Progenitor cell of endocrine pancreas (in vitro differentiated cells): Measurements from ENCODE around the gene PLEKHA6. TPM values are rescaled to one million over a fixed set of nuclear protein-coding genes. Genes with fewer than 3 reads are reported as not detected.

ENCODE experiments used
- DNase-seq: peaks from one replicate; pipeline ENCODE4 v3.0.0; 2021; ENCODE audit warnings: low spot score; ENCODE audit not compliant: unreplicated experiment
- H3K27ac Mint-ChIP-seq: 2 replicates; pipeline ENCODE4 v1.8.0; 2021; ENCODE audit warnings: mild to moderate bottlenecking, moderate library complexity, mixed read lengths
- H3K27me3 Mint-ChIP-seq: 2 replicates; pipeline ENCODE4 v1.8.0; 2021; ENCODE audit warnings: mixed read lengths
- H3K36me3 Mint-ChIP-seq: 2 replicates; pipeline ENCODE4 v1.8.0; 2022; ENCODE audit warnings: mixed read lengths; ENCODE audit not compliant: insufficient read depth
- H3K4me1 Mint-ChIP-seq: 2 replicates; pipeline ENCODE4 v1.8.0; 2021; ENCODE audit warnings: low read depth, mixed read lengths
- H3K4me3 Mint-ChIP-seq: 2 replicates; pipeline ENCODE4 v1.8.0; 2021; ENCODE audit warnings: low read depth, mild to moderate bottlenecking, moderate library complexity, mixed read lengths
- H3K9me3 Mint-ChIP-seq: 2 replicates; pipeline ENCODE4 v1.8.0; 2021; ENCODE audit warnings: low read depth, mixed read lengths
- total RNA-seq: library from RNA; stranded (reverse); gene quantifications from 2 replicates; pipeline ENCODE4 v1.2.1, GENCODE V29; 2021
- TF ChIP-seq, protein P1 (sequence below): fragments of 200-600 bp; sonication (generic); IDR thresholded peaks from one replicate; pipeline ENCODE4 v1.5.0; 2021; ENCODE audit warnings: antibody characterized with exemption, mild to moderate bottlenecking; ENCODE audit not compliant: unreplicated experiment

The PLEKHA6 gene
- total RNA-seq, 1 donor from 2014 or later, result 66.9 TPM

DNA sequence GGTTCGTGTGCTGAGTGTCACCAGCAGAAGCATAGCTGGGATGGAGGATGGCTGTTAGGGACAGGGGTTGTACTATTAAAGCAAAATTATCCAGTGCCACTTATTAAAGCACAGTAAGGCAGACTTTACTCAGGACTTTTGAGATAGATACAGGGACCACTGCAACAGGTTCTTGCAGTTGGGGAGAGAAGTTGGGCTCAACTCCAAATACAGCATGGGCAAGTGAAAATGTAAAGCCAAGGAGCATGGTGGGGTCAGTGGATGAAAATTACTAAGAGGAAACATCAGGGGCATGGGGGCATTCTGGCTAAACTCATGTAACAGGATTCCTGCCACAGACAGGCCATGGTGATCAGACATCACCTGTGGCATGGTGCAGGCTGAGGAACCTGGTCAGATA is 178.6 kb downstream of the PLEKHA6 start:
- H3K27me3 Mint-ChIP-seq, result peaks cover 14% of the 10 kb centered on the region
- no peaks in the 10 kb centered on the region for H3K36me3 Mint-ChIP-seq
- H3K4me3 Mint-ChIP-seq, result no peak overlapping the region
- TF ChIP-seq, protein P1, sequence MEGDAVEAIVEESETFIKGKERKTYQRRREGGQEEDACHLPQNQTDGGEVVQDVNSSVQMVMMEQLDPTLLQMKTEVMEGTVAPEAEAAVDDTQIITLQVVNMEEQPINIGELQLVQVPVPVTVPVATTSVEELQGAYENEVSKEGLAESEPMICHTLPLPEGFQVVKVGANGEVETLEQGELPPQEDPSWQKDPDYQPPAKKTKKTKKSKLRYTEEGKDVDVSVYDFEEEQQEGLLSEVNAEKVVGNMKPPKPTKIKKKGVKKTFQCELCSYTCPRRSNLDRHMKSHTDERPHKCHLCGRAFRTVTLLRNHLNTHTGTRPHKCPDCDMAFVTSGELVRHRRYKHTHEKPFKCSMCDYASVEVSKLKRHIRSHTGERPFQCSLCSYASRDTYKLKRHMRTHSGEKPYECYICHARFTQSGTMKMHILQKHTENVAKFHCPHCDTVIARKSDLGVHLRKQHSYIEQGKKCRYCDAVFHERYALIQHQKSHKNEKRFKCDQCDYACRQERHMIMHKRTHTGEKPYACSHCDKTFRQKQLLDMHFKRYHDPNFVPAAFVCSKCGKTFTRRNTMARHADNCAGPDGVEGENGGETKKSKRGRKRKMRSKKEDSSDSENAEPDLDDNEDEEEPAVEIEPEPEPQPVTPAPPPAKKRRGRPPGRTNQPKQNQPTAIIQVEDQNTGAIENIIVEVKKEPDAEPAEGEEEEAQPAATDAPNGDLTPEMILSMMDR, result no peak
- no peaks in the 10 kb centered on the region for H3K9me3 Mint-ChIP-seq
- H3K27ac Mint-ChIP-seq, result no peak overlapping the region
- no peaks in the 10 kb centered on the region for H3K4me1 Mint-ChIP-seq
- DNase-seq, result no peak

DNA sequence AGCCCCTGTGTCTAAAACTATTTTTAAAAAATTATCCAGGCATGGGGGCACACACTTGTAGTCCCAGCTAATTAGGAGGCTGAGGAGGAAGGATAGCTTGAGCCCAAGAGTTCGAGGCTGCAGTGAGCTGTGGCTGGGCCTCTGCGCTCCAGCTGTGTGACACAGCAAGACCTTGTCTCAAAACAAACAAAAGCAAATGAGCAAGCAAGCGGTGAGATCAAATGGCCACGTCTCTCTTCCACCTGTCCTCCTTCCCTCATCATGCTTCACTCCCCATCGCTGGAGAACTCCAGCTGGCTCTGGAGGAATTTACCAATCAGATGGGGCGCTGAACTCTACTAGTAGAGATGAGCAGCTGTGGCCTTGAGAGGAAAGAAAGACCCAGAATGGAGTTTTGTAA is 179.6 kb downstream of the PLEKHA6 start:
- TF ChIP-seq, protein P1, result no peak
- H3K36me3 Mint-ChIP-seq, result no peaks in the 10 kb centered on the region

DNA sequence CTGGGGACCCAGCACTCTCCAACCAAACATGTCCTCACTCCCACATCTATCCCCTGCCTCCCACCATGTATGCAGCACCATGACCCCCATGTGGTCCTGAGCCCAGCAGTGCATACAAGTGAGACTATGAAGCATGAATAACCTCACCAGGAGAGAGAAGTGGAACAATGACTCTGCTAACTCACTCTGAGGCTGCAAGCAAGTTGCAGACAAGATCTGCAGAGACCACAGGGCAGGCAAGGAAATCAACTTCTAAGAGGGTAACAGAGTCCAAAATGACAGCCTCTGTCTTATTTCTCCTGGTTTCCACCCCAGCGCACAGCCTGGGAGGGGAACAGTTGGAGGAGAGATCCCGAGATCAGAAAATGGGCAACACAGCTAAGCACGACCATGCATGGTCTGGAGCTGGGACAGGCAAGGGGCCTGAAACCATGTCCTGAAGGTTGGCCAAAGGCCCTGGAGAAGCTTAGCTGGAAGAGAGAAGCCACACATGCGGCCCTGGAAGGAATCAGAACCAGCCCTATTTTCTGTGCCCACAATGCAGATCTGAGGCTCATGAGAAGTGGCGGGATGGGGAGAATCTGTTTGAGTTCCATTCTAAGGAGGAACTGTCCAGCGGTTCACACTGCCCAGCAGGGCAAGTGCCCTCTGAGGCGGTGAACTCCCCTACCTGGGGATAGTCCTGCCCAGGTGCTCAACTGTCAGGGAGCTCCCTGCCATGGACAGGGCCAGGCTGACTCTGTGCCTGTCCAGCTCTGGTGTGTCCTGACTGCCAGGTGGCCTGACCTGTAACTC is 181.0 kb downstream of the PLEKHA6 start:
- no peaks in the 10 kb centered on the region for H3K4me1 Mint-ChIP-seq
- DNase-seq, result no peak
- H3K9me3 Mint-ChIP-seq, result no peaks in the 10 kb centered on the region
- H3K36me3 Mint-ChIP-seq, result no peaks in the 10 kb centered on the region
- TF ChIP-seq, protein P1, result no peak
- H3K4me3 Mint-ChIP-seq, result no peak overlapping the region
- H3K27ac Mint-ChIP-seq, result no peak overlapping the region
- H3K27me3 Mint-ChIP-seq, result peaks cover 14% of the 10 kb centered on the region

More for the DNA sequence above, 179.6 kb downstream of the PLEKHA6 start:
- no peak overlapping the region for H3K27ac Mint-ChIP-seq
- H3K4me1 Mint-ChIP-seq, result no peaks in the 10 kb centered on the region
- DNase-seq, result no peak
- H3K27me3 Mint-ChIP-seq, result peaks cover 14% of the 10 kb centered on the region
- no peak overlapping the region for H3K4me3 Mint-ChIP-seq
- no peaks in the 10 kb centered on the region for H3K9me3 Mint-ChIP-seq

DNA sequence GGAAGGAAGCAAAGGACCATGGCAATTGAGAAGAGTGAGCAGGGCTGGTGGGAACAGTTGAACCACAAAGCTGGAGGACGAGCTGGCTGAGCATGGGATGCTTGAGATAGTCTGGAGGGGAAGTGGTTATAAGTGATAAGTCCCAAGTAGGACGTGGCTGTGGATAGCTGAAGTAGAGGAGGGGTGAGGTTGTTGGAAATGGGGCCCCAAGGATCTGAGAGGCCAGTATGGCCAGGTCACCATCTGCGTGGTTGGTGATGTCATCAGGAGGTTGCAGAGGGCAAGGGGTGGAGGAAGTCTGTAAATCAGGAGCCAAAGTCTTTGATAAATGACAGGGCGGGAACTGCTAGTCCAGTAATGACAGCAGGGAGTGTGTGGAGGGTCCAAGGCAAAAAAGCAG is 182.6 kb downstream of the PLEKHA6 start:
- DNase-seq, result no peak
- H3K36me3 Mint-ChIP-seq, result no peaks in the 10 kb centered on the region
- peaks cover 2% of the 10 kb centered on the region for H3K4me1 Mint-ChIP-seq
- TF ChIP-seq, protein P1, result no peak
- no peak overlapping the region for H3K4me3 Mint-ChIP-seq
- peaks cover 14% of the 10 kb centered on the region for H3K27me3 Mint-ChIP-seq
- no peak overlapping the region for H3K27ac Mint-ChIP-seq
- no peaks in the 10 kb centered on the region for H3K9me3 Mint-ChIP-seq

DNA sequence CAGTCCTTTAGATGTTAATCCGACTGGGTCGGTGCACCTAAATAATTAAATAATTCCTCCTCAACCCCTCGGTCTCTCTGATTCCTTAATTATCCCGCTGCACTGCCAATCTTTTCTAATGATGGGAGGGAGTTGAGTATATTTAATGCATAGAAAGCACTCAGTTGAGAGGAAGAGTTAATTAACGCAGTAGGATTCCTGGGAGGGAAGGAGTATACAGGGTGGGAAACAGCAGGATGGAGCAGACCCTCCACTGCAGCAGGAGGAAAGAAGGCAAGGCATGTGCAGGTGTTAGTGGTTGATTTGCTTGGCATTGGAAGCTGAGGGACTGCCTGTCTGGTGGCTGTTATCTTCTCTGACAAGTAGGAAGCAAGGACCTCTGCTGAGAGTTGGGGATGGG is 183.7 kb downstream of the PLEKHA6 start:
- TF ChIP-seq, protein P1, result no peak
- Mint-ChIP-seq H3K4me3 (no peak overlapping the region), H3K9me3 (no peaks in the 10 kb centered on the region), H3K4me1 (peaks cover 4% of the 10 kb centered on the region), H3K36me3 (no peaks in the 10 kb centered on the region), H3K27ac (no peak overlapping the region), H3K27me3 (peaks cover 10% of the 10 kb centered on the region)
- DNase-seq, result no peak
